Type B pancreatic cell (in vitro differentiated cells): ENCODE results near the gene KIF3B. TPM values are rescaled to one million over a fixed set of nuclear protein-coding genes. Genes with fewer than 3 reads are reported as not detected.

Experiments
- DNase-seq: peaks from one replicate; pipeline ENCODE4 v3.0.0; 2021; ENCODE audit warnings: mixed read lengths; ENCODE audit not compliant: unreplicated experiment; ENCODE audit errors: extremely low spot score
- H3K27ac Mint-ChIP-seq: 2 replicates; pipeline ENCODE4 v1.8.0; 2021; ENCODE audit warnings: mild to moderate bottlenecking, mixed read lengths
- H3K27me3 Mint-ChIP-seq: 2 replicates; pipeline ENCODE4 v1.8.0; 2021; ENCODE audit warnings: mixed read lengths
- H3K36me3 Mint-ChIP-seq: 2 replicates; pipeline ENCODE4 v1.8.0; 2021; ENCODE audit warnings: mixed read lengths
- H3K4me1 Mint-ChIP-seq: one replicate; pipeline ENCODE4 v1.8.0; 2021; ENCODE audit warnings: mixed read lengths; ENCODE audit not compliant: unreplicated experiment
- H3K4me3 Mint-ChIP-seq: 2 replicates; pipeline ENCODE4 v1.8.0; 2021; ENCODE audit warnings: mild to moderate bottlenecking, mixed read lengths
- H3K9me3 Mint-ChIP-seq: 2 replicates; pipeline ENCODE4 v1.8.0; 2021; ENCODE audit warnings: mixed read lengths
- total RNA-seq: library from RNA; stranded (reverse); gene quantifications from 2 replicates; pipeline ENCODE4 v1.2.1, GENCODE V29; 2021; ENCODE audit warnings: low replicate concordance
- TF ChIP-seq, protein P1 (sequence below): fragments of 200-600 bp; sonication (generic); conservative IDR thresholded peaks from 2 replicates; pipeline ENCODE4 v1.5.0; 2021; ENCODE audit warnings: antibody characterized with exemption, mild to moderate bottlenecking

KIF3B gene
- total RNA-seq, 1 donor from 2014 or later: 41.2 TPM

GRCh38 chr20:32236048-32236533 lies 41.4 kb upstream of the KIF3B start:
- TF ChIP-seq, protein P1, sequence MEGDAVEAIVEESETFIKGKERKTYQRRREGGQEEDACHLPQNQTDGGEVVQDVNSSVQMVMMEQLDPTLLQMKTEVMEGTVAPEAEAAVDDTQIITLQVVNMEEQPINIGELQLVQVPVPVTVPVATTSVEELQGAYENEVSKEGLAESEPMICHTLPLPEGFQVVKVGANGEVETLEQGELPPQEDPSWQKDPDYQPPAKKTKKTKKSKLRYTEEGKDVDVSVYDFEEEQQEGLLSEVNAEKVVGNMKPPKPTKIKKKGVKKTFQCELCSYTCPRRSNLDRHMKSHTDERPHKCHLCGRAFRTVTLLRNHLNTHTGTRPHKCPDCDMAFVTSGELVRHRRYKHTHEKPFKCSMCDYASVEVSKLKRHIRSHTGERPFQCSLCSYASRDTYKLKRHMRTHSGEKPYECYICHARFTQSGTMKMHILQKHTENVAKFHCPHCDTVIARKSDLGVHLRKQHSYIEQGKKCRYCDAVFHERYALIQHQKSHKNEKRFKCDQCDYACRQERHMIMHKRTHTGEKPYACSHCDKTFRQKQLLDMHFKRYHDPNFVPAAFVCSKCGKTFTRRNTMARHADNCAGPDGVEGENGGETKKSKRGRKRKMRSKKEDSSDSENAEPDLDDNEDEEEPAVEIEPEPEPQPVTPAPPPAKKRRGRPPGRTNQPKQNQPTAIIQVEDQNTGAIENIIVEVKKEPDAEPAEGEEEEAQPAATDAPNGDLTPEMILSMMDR: no peak
- DNase-seq: no peak
- Mint-ChIP-seq H3K4me3 (no peak overlapping the region), H3K27me3 (no peaks in the 10 kb centered on the region), H3K27ac (peak overlapping the region; percentile 61), H3K9me3 (no peaks in the 10 kb centered on the region), H3K36me3 (peaks cover 40% of the 10 kb centered on the region), H3K4me1 (peaks cover 22% of the 10 kb centered on the region)

GRCh38 chr20:32236819-32237218 lies 40.6 kb upstream of the KIF3B start:
- no peak overlapping the region for H3K27ac Mint-ChIP-seq
- H3K36me3 Mint-ChIP-seq: peaks cover 33% of the 10 kb centered on the region
- H3K4me1 Mint-ChIP-seq: peaks cover 20% of the 10 kb centered on the region
- H3K27me3 Mint-ChIP-seq: no peaks in the 10 kb centered on the region
- no peaks in the 10 kb centered on the region for H3K9me3 Mint-ChIP-seq
- TF ChIP-seq, protein P1: no peak
- DNase-seq: no peak
- no peak overlapping the region for H3K4me3 Mint-ChIP-seq

GRCh38 chr20:32237419-32237818 lies 40.0 kb upstream of the KIF3B start:
- no peak for DNase-seq
- H3K27ac Mint-ChIP-seq: no peak overlapping the region
- TF ChIP-seq, protein P1: no peak
- no peaks in the 10 kb centered on the region for H3K9me3 Mint-ChIP-seq
- no peaks in the 10 kb centered on the region for H3K27me3 Mint-ChIP-seq
- H3K36me3 Mint-ChIP-seq: peaks cover 28% of the 10 kb centered on the region
- no peak overlapping the region for H3K4me3 Mint-ChIP-seq
- peaks cover 16% of the 10 kb centered on the region for H3K4me1 Mint-ChIP-seq

GRCh38 chr20:32238483-32239425 lies 38.7 kb upstream of the KIF3B start:
- Mint-ChIP-seq H3K9me3 (no peaks in the 10 kb centered on the region), H3K4me3 (no peak overlapping the region), H3K36me3 (peaks cover 20% of the 10 kb centered on the region), H3K27ac (no peak overlapping the region), H3K27me3 (no peaks in the 10 kb centered on the region), H3K4me1 (peaks cover 16% of the 10 kb centered on the region)
- TF ChIP-seq, protein P1: no peak
- DNase-seq: no peak

- peaks cover 20% of the 10 kb centered on the region for H3K4me1 Mint-ChIP-seq
- TF ChIP-seq, protein P1: peak; percentile 20
- H3K4me3 Mint-ChIP-seq: no peak overlapping the region
- no peaks in the 10 kb centered on the region for H3K9me3 Mint-ChIP-seq
- no peak overlapping the region for H3K27ac Mint-ChIP-seq
- DNase-seq: no peak
- H3K27me3 Mint-ChIP-seq: no peaks in the 10 kb centered on the region
- peaks cover 9% of the 10 kb centered on the region for H3K36me3 Mint-ChIP-seq
These were observed 37.2 kb upstream of the KIF3B start for GRCh38 chr20:32240205-32240604.
